VCaP (cell line): ENCODE measurements around the gene ZBTB20.

ENCODE experiments used
- H3K27ac ChIP-seq: fragments of 450-650 bp; 2 replicates; pipeline ENCODE4 v1.5.1; 2017
- CTCF ChIP-seq: fragments of 450-650 bp; conservative IDR thresholded peaks from 2 replicates; pipeline ENCODE4 v1.5.1; 2017; ENCODE audit warnings: mild to moderate bottlenecking, moderate library complexity

ZBTB20 gene

GRCh38 chr3:115092220-115092791 is 54.8 kb downstream of the ZBTB20 start:
- no peak overlapping the region; the same call in 1 of the 2 replicates for H3K27ac ChIP-seq
- TF ChIP-seq CTCF: peak; percentile 94

GRCh38 chr3:115090712-115091111 is 56.4 kb downstream of the ZBTB20 start:
- no peak overlapping the region for H3K27ac ChIP-seq
- no peak for TF ChIP-seq CTCF

GRCh38 chr3:115089481-115089880 is 57.6 kb downstream of the ZBTB20 start:
- no peak for TF ChIP-seq CTCF
- no peak overlapping the region for H3K27ac ChIP-seq

GRCh38 chr3:115087512-115087911 is 59.6 kb downstream of the ZBTB20 start:
- no peak overlapping the region for H3K27ac ChIP-seq
- no peak for TF ChIP-seq CTCF

- no peak for TF ChIP-seq CTCF
- no peak overlapping the region for H3K27ac ChIP-seq
These were observed 60.7 kb downstream of the ZBTB20 start for GRCh38 chr3:115086344-115086743.

- H3K27ac ChIP-seq: no peak overlapping the region
- no peak for TF ChIP-seq CTCF
These were observed 61.8 kb downstream of the ZBTB20 start for GRCh38 chr3:115085197-115085865.

- no peak for TF ChIP-seq CTCF
- H3K27ac ChIP-seq: no peak overlapping the region
These were observed 62.4 kb downstream of the ZBTB20 start for GRCh38 chr3:115084686-115085085.
